OCI-LY3 (cell line): ENCODE measurements around the gene CNTN5.

Experiments used
- H2AFZ ChIP-seq: fragments of 200-600, 300-600 bp; shearing (Covaris generic); 2 replicates; pipeline ENCODE4 v1.6.0; 2014; ENCODE audit warnings: antibody characterized with exemption, low read depth, low read length
- H3K27ac ChIP-seq: fragments of 200-600, 300-600 bp; sonication (generic); 2 replicates; pipeline ENCODE4 v1.5.1; 2014; ENCODE audit warnings: mild to moderate bottlenecking, low read length, moderate library complexity, mixed read lengths
- H3K27me3 ChIP-seq: fragments of 200-600, 300-600 bp; sonication (generic); 2 replicates; pipeline ENCODE4 v1.6.1; 2014; ENCODE audit warnings: low read depth, low read length, mixed read lengths
- H3K36me3 ChIP-seq: fragments of 200-600, 300-600 bp; sonication (generic); replicated peaks from 2 replicates; pipeline ENCODE3; 2014; ENCODE audit warnings: low read depth, low read length, mixed read lengths
- H3K4me1 ChIP-seq: fragments of 300-600, 200-600 bp; sonication (generic); 2 replicates; pipeline ENCODE4 v1.6.1; 2014; ENCODE audit warnings: low read length, mixed read lengths
- H3K4me2 ChIP-seq: fragments of 200-600, 300-600 bp; sonication (generic); 2 replicates; pipeline ENCODE4 v1.6.1; 2014; ENCODE audit warnings: low read length, mixed read lengths
- H3K4me3 ChIP-seq: fragments of 300-600, 200-600 bp; sonication (generic); 2 replicates; pipeline ENCODE4 v1.5.1; 2014; ENCODE audit warnings: antibody characterized with exemption, mild to moderate bottlenecking, low read length, moderate library complexity
- H3K79me2 ChIP-seq: fragments of 300-600, 200-600 bp; shearing (Covaris generic); 2 replicates; pipeline ENCODE4 v1.6.1; 2014; ENCODE audit warnings: mild to moderate bottlenecking, low read length, mixed read lengths
- H3K9ac ChIP-seq: fragments of 300-600, 200-600 bp; shearing (Covaris generic); 2 replicates; pipeline ENCODE4 v1.6.0; 2014; ENCODE audit warnings: mild to moderate bottlenecking, low read length, moderate library complexity
- H3K9me3 ChIP-seq: fragments of 200-600, 300-600 bp; shearing (Covaris generic); 2 replicates; pipeline ENCODE4 v1.6.1; 2014; ENCODE audit warnings: low read length, mixed read lengths; ENCODE audit not compliant: insufficient read depth
- H4K20me1 ChIP-seq: fragments of 200-600, 300-600 bp; sonication (generic); 2 replicates; pipeline ENCODE4 v1.6.1; 2016; ENCODE audit warnings: low read length, mixed read lengths; ENCODE audit not compliant: insufficient read depth
- EZH2phosphoT487 ChIP-seq: fragments of 200-600 bp; shearing (Covaris generic); IDR thresholded peaks from 2 replicates; pipeline ENCODE4 v1.6.1; 2018; ENCODE audit warnings: antibody characterized with exemption, mixed run types, low read depth
- TF ChIP-seq, protein P1 (sequence below): fragments of 200-600, 300-600 bp; sonication (generic); IDR thresholded peaks from 2 replicates; pipeline ENCODE4 v1.5.1; 2014; ENCODE audit warnings: antibody characterized with exemption, low read length, low read depth

Gene CNTN5

DNA sequence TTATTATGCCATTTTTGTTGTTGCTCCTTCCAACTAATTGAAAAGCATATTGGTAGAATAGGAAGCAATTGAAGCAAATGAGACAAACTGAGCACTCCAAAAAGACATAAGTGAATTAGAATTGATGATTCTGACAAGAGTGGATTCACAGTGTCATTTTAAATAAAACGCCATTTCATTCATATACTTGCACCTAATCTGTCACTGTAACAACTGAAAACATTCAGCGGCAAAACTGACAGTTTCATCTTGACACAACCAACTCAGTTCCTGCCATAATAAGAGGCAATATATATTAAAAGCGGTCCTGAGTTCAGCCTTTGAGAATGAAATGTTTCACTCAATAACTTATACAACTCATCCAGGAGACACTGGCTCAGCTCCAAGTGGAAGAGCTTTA, 306.8 kb downstream of the CNTN5 start:
- no peak for TF ChIP-seq EZH2phosphoT487
- TF ChIP-seq, protein P1, sequence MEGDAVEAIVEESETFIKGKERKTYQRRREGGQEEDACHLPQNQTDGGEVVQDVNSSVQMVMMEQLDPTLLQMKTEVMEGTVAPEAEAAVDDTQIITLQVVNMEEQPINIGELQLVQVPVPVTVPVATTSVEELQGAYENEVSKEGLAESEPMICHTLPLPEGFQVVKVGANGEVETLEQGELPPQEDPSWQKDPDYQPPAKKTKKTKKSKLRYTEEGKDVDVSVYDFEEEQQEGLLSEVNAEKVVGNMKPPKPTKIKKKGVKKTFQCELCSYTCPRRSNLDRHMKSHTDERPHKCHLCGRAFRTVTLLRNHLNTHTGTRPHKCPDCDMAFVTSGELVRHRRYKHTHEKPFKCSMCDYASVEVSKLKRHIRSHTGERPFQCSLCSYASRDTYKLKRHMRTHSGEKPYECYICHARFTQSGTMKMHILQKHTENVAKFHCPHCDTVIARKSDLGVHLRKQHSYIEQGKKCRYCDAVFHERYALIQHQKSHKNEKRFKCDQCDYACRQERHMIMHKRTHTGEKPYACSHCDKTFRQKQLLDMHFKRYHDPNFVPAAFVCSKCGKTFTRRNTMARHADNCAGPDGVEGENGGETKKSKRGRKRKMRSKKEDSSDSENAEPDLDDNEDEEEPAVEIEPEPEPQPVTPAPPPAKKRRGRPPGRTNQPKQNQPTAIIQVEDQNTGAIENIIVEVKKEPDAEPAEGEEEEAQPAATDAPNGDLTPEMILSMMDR = no peak
- Histone ChIP-seq H3K27ac (no peak overlapping the region), H3K4me3 (no peak overlapping the region), H4K20me1 (no peaks in the 10 kb centered on the region), H2AFZ (no peak overlapping the region), H3K79me2 (no peaks in the 10 kb centered on the region), H3K9ac (no peak overlapping the region), H3K4me2 (no peak overlapping the region), H3K4me1 (no peaks in the 10 kb centered on the region), H3K36me3 (no peaks in the 10 kb centered on the region), H3K9me3 (no peaks in the 10 kb centered on the region), H3K27me3 (no peaks in the 10 kb centered on the region)

DNA sequence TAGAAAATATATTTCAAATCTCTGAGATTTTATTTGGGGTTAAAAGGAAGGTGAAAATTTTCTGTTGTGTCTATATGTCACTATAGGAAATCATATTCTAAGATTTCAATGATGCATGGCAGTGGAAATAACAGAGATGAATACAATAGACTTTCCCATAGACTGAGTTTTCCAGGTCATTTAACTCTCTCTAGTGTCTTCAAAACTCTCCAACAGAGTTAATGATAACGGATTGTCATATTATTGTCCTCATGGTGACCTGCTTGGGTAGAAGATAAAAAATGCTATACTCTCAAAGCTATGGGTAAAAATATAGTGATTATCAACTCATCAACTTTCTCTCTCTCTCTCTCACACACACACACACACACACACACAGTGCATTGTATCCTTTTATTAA, 312.9 kb downstream of the CNTN5 start:
- Histone ChIP-seq H2AFZ (no peak overlapping the region), H3K27ac (no peak overlapping the region), H3K79me2 (no peaks in the 10 kb centered on the region), H3K9me3 (no peaks in the 10 kb centered on the region), H3K4me1 (no peaks in the 10 kb centered on the region), H3K27me3 (no peaks in the 10 kb centered on the region), H3K4me2 (no peak overlapping the region), H4K20me1 (no peaks in the 10 kb centered on the region), H3K36me3 (no peaks in the 10 kb centered on the region), H3K9ac (no peak overlapping the region), H3K4me3 (no peak overlapping the region)
- TF ChIP-seq, protein P1 = no peak
- TF ChIP-seq EZH2phosphoT487 = no peak

DNA sequence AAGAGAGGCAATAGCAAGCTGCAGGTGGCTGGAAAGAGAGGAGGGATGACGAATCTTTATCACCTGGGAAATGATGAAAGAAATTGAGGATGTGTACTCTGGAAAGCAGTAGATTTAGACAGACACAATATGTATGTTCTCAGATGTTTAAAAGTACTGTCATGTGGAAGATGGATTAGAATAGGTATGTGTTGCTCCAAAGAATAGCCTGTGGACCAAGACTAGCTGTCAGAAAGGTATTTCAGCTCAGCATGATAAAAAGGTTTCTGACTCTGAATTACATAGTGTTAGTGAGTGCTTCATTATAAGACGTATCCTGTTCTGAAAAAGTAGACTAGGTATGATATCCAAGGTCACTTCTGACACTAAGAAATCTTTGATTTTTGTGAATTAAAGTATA, 322.4 kb downstream of the CNTN5 start:
- Histone ChIP-seq H2AFZ (no peak overlapping the region), H3K36me3 (no peaks in the 10 kb centered on the region), H3K9ac (no peak overlapping the region), H3K9me3 (no peaks in the 10 kb centered on the region), H3K27me3 (no peaks in the 10 kb centered on the region), H4K20me1 (no peaks in the 10 kb centered on the region), H3K79me2 (no peaks in the 10 kb centered on the region), H3K4me1 (no peaks in the 10 kb centered on the region), H3K27ac (no peak overlapping the region), H3K4me2 (no peak overlapping the region), H3K4me3 (no peak overlapping the region)
- TF ChIP-seq, protein P1 = no peak
- TF ChIP-seq EZH2phosphoT487 = no peak

DNA sequence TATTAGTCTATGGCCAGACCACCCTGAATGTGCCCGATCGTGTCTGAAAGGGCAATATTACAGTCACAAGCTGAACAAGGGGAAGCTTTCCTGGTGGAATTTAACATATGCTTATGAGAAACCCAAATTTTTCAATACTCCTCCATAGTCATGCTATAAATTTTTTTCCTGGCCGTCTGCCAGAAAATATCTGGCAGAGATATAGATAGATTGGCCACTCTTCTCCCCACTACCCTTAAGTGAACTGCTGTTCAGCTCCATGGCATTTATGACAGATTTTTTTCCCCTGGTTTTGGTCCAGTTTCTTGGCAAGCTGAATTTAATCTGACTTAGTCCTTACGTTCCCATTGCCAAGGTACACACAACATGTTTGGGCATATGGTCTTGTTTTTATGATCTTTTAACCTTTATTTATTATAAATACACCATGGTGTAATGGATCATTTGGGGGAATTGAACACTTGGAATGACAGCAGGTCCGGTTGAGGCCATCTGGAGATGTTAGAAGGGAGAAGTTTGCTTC, 328.5 kb downstream of the CNTN5 start:
- no peak overlapping the region for H3K9ac ChIP-seq
- no peaks in the 10 kb centered on the region for H3K79me2 ChIP-seq
- H3K4me2 ChIP-seq = no peak overlapping the region
- no peak overlapping the region for H3K27ac ChIP-seq
- H2AFZ ChIP-seq = no peak overlapping the region
- TF ChIP-seq, protein P1 = no peak
- no peak for TF ChIP-seq EZH2phosphoT487
- no peak overlapping the region for H3K4me3 ChIP-seq
- H3K27me3 ChIP-seq = no peaks in the 10 kb centered on the region
- no peaks in the 10 kb centered on the region for H3K9me3 ChIP-seq
- no peaks in the 10 kb centered on the region for H3K36me3 ChIP-seq
- H4K20me1 ChIP-seq = no peaks in the 10 kb centered on the region
- H3K4me1 ChIP-seq = no peaks in the 10 kb centered on the region
